Stimulated activated CD8-positive, alpha-beta memory T cell treated with anti-CD3 and anti-CD28 coated beads, Interleukin-4, amount 100 ng/mL, for 24 hours (primary cell): ENCODE results near the gene SLC50A1.

Source experiments
- DNase-seq: peaks from one replicate; pipeline ENCODE4 v3.0.0-alpha.2; 2020; ENCODE audit warnings: low read depth

SLC50A1 gene

GRCh38 chr1:155135415-155136028, at the start of gene SLC50A1:
TSS of gene SLC50A1 (plus strand) at chr1:155135852. CDS start at chr1:155135912, 60 bp downstream.
- DNase-seq = peak; percentile 89

GRCh38 chr1:155086128-155086741, 49.4 kb upstream of the SLC50A1 start:
- DNase-seq = peak; percentile 68

- no peak for DNase-seq
Measured at GRCh38 chr1:155086856-155087535, 48.7 kb upstream of the SLC50A1 start.

- peak; percentile 70 for DNase-seq
Measured at GRCh38 chr1:155091071-155092051, 44.3 kb upstream of the SLC50A1 start.

- DNase-seq = no peak
Measured at GRCh38 chr1:155092131-155092530, 43.5 kb upstream of the SLC50A1 start.

GRCh38 chr1:155092641-155093040, 43.0 kb upstream of the SLC50A1 start:
- no peak for DNase-seq

- no peak for DNase-seq
Measured at GRCh38 chr1:155093911-155094621, 41.6 kb upstream of the SLC50A1 start.

- no peak for DNase-seq
Measured at GRCh38 chr1:155094622-155094948, 41.1 kb upstream of the SLC50A1 start.

- no peak for DNase-seq
Measured at GRCh38 chr1:155099331-155099730, 36.3 kb upstream of the SLC50A1 start.

GRCh38 chr1:155103325-155103724, 32.3 kb upstream of the SLC50A1 start:
- no peak for DNase-seq

GRCh38 chr1:155104605-155105534, 30.8 kb upstream of the SLC50A1 start:
- no peak for DNase-seq

GRCh38 chr1:155105604-155106011, 30.0 kb upstream of the SLC50A1 start:
- no peak for DNase-seq

GRCh38 chr1:155106862-155107261, 28.8 kb upstream of the SLC50A1 start:
- DNase-seq = no peak

- no peak for DNase-seq
Measured at GRCh38 chr1:155107309-155108264, 28.1 kb upstream of the SLC50A1 start.

- no peak for DNase-seq
Measured at GRCh38 chr1:155108296-155108695, 27.4 kb upstream of the SLC50A1 start.

GRCh38 chr1:155110381-155110780, 25.3 kb upstream of the SLC50A1 start:
- no peak for DNase-seq

GRCh38 chr1:155110826-155111225, 24.8 kb upstream of the SLC50A1 start:
- DNase-seq = no peak

GRCh38 chr1:155113450-155113980, 22.1 kb upstream of the SLC50A1 start:
- no peak for DNase-seq
